ENCODE results near the gene IGFALS. TPM values are rescaled to one million over a fixed set of nuclear protein-coding genes. Genes with fewer than 3 reads are reported as not detected.
A peak's percentile ranks its signal among the peaks of the same experiment; 100 is the strongest.

The IGFALS gene
- total RNA-seq, 1 donor from 2014 or later, result not detected

DNA sequence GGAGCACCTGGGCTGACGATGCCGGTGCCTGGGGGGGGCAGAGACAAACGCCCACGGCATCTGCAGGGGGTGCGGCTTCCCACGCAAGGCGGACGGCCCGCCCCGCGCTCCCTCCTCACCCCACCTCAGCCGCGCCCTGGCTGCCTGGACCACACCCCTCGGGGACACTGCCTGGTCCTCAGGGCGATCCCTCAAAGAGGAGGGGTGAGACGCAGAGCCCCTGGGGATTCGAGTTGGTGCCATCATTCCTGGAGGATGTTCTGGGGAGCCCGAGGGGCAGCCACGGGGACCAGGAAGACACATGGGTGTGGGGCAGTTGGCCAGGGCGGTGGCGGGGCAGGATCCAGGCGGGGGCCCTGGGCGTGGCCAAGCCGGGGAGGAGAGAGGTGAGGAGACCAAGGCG is 3.9 kb downstream of the IGFALS start:
- no peak for DNase-seq

DNA sequence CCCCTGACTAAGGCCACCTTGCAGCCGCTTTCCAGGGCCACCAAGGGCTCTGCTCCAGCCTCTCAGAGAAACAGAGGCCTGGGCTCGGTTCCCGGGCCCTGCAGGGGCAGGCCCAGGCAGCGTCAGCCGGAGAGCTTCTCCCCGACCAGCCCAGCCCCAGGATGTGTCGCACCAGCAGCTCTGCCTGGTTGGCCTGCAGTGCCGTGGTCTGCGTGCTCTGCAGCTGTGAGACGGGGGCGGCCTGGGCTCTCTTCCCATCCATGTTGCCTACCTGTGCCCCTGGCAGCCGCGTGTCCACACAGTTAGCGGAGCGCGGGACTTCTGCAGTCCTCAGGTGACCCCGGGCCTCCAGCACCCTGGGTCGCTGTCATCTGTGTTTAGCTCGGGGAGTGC is 4.8 kb downstream of the IGFALS start:
- DNase-seq, result no peak

DNA sequence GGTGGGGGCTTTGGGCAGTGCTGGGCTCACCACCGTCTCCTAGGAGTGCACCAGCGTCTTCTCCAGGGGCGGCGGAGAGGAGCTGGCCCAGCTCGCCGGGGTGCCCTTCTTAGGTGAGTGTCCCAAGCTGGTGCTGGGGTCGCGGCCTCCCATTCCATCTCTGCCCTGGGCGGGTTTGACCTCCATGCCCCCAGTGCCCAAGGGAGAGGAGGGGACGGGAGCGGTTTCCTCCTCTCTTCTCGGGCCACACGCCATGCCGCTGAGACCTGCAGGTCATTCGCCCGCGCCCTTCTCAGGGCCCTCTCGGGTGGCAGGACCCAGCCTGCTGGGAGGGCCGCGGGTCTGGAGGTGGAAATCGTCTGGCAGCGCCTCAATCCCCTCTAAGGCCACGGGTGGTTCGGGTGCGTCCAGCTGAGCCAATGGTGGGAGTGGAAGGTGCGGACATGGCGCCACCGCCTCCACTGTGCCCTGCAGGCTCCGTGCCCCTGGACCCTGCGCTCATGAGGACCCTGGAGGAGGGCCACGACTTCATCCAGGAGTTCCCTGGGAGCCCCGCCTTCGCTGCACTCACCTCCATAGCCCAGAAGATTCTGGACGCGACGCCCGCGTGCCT is 5.3 kb downstream of the IGFALS start:
- no peak for DNase-seq

DNA sequence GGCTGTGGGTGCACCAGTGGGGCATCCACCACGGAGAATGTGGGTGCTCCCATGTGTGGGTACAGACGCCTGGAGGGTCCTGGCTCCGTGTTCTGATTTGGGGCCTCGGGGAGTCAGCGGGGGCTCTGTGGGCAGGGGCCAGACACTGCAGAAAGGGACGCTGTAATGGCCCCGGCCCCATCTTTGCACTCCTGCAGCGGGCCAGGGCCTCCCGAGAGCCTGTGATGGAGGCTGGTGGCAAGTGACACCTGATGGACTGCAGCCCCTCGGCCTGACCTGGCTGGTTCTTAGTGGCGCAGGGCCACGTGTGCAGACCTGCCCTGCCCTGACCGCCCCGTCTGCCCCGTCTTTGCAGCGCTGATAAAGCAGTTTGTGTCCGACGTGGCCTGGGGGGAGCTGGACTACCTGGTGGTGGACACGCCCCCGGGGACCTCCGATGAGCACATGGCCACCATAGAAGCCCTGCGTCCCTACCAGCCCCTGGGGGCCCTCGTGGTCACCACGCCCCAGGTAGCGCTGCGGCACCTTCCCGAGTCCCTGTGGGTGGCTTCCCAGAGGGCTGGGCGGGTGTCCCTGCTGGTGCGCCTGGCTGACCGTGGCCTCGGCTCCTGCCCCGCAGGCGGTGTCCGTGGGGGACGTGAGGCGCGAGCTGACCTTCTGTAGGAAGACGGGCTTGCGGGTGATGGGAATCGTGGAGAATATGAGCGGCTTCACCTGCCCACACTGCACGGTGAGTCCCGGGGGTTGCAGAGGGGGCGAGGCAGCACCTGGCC is 6.0 kb downstream of the IGFALS start:
- DNase-seq, result no peak

DNA sequence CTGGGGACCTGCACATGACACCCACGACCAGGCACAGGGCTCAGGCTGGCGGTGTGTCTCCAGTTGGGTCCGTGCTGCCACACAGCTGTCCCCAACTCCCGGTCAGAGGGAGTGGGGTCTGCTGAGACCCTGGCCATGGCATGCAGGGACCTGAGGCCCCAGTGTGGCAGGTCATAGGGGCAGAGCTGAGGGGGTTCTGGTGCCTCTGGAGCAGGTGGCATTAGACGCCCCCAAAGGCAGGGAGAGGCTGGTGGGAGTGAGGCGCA is 6.5 kb downstream of the IGFALS start:
- DNase-seq, result no peak

DNA sequence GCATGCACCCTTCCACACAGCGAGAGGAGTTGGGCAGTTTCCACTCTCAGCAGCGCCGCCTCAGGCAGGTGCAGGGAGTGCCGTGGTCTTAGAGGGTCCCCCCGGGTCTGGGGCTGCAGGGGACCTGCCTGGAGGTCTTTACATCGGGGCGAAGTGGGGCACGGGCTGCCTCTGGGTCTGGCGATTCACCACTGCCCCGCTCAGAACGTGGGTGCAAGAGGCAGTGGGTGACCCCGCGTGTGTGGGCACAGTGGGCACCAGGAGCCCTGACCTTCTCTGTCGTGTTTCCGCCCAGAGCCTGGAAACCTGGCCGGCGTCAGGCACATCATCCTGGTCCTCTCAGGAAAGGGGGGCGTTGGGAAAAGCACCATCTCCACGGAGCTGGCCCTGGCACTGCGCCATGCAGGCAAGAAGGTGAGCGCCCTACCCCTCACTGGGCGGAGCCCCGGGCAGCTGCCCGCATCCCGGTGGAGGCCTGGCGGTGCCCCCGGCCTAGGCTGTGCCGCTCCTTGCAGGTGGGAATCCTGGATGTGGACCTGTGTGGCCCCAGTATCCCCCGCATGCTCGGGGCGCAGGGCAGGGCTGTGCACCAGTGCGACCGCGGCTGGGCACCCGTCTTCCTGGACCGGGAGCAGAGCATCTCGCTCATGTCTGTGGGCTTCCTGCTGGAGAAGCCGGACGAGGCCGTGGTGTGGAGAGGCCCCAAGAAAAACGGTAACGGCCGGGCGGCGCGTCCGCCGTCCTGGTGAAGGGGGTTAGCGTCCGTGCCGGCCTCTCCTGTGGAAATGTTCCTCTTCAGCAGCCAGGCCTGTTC is 7.1 kb downstream of the IGFALS start:
- no peak for DNase-seq

DNA sequence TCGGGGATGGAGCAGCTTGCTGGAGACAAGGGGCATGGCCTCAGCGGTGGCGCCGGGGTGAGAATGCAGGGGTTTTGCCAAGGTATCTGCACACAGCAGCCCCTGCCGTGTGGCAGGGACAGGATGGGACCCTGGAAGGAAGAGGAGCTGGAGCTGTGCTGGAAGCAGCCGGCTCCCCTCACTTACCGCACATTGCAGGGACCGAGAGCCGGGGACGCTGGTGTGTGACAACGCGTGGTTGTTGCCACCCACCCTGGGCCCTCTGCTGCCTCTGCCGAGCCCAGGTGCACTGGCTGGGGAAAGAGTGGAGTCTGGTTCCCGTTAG is 7.7 kb downstream of the IGFALS start:
- no peak for DNase-seq

DNA sequence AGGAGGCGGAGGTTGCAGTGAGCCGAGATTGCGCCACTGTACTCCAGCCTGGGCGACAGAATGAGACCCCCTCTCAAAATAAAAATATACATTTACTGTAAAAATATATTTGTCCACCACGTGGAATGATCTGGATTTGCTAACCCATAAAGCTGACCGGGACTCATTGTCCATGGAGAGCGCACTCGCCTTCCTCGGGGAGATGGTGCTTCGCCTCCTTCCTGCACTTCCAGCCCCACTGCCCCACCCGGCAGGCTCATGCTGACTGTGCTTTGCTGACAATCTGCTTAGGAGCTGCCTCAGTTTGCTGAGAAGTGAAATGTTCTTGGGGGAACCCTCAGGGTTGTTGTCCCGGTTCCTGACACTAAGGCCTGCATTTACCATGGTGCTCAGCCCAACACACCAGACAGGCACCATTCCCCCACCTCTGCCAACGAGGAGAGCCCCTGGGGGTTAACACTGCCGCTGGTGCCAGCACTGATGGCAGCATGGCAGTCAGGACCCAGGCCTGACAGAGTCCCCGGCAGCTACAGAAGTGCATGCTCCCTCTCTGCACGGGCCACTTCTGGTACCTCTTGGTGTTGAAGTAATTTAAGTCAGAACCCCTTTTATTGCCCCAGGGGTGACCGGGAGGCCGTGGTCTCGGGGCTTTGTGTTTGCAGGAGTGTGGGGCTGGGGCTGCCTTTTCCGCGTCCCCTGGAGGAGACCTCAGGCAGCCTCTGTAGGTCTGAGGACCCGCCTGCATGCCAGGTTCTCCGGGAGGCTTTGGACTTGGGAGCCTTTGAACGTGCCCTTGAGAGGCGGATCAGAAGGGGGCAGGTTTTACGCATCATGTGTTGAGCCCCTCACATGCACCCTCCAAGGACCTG is 8.3 kb downstream of the IGFALS start:
- no peak for DNase-seq

DNA sequence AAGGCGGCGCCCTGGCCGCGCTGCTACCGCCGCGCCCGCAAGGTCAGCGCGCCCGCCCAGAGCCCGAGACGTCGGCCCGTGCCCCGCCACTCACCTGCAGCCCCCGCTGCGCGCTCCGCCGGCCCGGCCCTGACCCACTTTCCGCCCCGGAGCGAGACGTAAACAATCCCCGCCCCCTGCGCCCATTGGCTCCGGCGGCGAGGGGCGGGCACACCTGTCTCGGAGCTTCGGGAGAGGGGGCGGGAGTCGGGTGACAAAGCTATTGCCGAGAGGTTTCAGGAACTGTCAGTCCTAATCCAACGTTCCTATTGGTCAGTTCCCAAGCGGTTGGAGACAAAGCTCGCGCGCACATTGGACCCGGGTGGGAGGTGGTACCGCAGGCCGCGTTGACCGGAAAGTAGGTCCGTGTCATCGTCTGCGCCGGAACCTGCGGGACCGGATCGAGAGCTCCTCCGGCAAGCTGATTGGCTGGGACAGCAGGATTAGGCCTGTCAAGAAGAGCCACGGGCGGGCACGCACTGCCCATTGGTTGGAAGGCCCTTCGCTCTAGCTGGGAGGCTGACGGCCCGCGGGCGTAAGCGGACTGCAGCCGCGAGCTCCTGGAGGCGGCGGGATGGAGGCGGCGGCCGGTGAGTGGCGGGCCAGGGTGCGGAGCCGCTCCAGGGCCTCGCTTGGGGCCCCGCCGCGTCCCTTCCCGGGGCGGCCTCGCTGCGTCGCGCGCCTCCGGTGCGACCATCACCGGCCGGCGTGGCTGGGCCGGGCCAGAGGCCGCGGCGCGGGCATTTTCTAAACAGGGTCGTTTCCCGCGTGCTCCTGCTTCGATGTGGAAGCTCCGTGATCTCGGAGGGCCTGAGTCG is 10.9 kb downstream of the IGFALS start, which contains the start of the genes NUBP2 and SPSB3:
NUBP2 (plus strand) TSS at position 553 of the 857 bp plus-strand sequence; CDS start at position 614, 61 bp downstream.
SPSB3 (minus strand) TSS at position 164 of the 857 bp plus-strand sequence. CDS start 1,088 bp downstream, outside the sequence.
- peak; percentile 100 for DNase-seq

DNA sequence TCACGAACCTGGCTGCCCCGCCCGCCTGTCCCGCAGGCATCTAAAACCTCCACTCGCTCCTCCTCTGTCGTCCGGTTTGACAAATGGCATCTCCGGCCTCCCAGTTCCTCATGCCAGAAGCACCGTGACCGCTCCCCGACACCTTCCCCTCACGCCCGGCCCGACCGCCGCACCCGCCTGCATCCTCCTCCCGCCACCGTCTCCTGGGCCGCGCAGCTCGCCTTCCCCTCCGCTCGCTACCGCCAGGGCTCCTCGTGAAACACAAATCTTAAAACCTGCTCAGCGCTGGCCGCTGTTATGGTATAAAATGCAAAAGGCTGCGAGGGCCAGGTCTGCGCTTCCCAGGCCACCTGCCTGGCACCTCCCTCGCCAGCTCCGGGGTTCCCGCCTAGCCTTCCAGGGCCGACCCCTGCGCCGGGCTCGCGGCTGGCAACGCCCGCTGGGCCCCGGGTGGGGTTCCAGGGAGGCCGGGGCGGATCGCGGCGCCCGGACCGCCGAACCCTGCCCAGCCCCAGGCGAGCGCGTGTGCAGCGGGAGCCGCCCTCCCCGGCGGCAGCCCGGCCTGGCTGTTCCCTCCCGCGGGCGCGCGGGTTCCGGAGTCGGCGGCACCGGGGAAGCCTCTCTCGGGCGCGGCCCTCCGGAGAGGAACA is 11.6 kb downstream of the IGFALS start:
- DNase-seq, result no peak

DNA sequence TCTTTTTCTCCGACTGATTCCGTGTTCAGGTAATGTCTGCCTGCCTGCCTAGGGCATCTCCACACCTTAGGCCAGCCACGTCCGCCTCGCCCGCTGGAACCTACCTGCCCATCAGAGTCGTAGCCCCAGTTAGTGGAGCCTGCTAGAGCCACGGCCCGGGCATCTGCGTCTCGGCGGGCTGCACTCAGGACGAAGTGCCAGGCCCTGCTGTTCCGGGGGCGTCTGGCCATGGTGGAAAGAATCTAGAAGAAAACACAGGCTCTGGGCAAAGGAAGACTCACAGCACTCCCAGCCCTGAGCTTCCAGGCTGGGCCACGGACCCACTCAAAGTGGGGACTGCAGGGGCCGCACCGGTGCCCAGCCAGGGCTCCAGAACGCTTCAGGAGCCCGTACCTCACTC is 12.3 kb downstream of the IGFALS start:
- no peak for DNase-seq

DNA sequence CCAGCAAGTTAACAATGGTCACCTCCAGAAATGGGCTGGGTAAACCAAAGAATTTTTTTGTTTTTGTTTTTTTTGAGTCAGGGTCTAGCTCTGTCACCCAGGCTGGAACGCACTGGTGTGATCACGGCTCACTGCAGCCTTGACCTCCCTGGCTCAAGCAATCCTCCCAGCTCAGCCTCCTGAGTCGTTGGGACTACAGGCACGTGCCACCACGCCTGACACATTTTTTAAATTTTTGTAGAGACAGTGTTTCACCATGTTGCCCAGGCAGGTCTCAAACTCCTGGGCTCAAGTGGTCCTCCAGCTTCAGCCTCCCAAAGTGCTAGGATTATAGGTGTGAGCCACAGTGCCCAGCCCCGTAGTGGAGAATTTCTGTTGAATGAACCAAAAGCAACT is 12.8 kb downstream of the IGFALS start:
- DNase-seq, result no peak

DNA sequence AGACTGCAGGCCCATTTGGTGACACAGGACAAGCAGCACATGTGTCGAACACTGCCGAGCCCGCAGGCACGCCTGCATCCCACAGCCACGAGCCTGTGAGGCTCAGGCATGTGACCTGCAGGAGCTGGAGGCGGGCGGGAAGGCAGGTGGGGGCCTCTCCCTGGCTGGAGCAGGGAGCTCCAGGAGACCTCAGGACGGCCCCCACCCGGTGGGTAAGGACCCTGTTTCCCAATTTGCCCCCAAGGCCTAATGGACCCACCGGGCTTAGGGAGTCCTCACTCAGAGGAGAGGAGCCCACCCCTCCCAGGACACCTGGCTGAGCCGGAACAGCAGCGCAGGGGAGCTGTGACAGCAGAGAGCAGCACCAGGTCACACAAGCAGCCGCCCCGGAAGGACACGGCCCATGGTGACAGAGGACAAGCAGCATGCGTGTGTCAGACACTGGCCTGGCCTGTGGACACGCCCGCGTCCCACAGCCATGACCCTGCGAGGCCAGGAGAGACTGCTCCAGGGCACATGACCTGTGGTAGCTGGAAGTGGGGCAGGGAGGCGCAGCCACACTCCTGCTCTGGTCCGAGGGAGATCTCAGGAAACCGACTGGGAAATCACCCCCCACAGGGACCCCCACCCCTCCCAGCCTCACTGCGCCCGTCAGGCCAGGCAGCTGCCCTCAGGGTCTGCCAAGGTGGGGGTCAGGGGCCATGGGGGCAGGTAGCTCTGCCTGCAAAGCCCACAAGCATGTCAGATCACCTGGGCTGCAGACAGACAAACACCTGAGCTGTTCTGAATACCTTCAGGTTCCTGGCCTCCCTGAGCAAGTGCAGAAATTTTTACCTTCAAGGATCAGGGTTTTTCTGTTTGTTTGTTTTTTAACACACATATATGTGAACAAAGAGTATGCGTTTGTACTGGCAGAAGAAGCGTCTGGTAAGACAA is 13.5 kb downstream of the IGFALS start:
- DNase-seq, result no peak

DNA sequence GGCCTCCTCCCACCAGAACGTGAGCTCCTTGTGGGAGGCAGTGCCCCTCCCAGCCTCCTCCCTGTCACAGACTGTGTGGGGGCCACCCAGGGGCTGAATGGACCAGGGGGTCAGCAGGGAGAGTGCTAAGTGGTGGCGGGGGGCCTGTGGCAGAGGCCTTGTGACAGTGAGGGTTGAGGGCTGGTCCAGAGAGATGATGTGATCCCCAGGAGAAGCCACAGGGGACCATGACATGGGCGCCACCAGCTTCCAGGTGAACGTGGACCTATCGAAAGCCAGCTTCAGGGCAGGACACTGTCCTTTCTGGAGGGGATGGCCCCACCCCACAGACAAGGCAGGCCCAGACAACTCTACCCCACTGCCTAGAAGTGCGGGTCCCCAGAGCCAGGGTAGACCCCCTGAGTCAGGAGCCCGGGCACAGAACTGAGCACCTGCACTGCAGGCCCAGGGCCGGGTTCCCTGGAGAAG is 14.2 kb downstream of the IGFALS start:
- no peak for DNase-seq

DNA sequence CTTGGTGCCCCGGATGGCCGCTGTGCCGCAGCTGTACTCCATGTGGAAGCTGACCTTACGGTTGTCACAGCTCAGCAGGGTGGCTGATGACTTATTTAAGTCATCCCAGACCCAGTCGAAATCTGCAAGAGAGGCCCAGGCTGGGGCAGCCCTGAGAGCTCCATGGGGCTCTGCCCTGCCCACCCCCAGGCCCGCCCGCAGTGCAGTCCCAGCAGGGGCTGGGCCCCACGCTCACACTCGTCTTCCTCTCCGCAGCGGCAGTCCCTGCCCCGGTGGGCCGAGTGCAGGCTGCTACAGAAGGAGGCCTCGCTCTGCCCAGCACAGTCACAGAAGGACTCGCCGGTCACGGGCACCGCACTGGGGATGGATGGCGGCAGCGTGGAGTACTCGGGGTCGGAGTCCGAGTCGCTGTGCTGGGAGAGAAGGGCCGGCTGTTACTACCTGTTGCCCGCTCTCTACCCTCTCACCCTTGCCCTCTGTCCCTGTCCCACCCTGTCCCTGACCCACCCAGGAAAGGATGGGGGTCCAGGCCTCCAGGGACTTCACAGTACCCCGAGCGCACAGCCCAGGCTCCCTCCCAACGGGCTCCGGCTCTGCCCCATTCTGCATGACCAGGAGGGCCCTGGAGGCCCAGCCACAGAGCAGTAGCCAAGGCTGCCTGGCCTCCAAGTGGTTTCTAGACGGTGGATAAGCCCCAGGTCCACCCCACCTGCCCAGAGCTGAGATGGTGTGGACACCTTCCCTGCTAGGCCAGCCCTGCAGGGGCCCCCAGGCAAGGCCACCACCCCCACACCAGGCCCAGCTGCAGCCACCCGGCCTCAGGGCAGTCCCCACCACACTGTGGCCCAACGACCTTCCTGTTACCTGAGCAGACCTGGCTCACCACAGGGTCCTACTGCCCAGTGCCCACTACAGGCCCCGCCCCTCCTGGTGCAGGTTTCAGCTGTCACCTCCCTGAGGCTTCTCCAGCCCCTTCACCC is 15.0 kb downstream of the IGFALS start:
- DNase-seq, result no peak

DNA sequence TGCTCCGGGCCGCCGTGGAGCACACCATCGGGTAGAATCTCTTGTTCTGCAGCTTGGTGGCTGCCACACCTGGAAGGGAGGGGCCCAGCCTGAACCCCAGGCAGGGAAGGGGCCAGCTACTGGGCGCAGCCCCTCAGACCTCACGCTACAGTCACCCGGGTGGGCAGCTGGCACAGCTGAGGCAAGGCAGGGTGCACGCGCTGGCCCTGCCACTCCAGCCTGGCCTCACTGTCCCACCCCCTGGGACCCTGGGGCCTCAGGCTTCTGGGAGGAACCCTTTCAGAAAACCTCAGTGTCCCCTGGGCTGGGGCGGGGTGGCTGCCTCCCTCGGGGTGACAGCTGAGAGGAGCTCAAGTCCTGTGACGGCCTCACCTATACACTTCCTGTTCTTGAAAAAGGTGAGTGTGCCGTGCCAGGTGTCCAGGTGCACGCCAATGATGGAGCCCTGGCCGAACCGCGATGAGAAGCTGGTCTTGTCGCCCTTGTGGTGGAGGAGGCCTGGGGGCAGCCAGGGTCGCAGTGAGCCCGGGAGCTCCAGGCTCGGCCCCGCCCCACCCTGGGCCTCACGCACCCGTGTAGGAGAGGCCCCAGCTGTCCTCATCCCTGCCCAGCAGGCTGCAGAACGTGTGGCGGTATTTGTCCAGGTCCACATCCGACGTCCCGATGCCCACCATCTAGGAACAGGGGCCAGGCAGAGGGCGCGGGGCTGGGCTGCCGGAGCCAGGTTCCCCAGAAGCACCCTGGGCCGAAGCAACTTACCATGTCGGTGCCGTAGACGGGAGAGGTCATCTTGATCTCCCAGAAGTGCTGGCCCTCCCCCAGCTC is 15.9 kb downstream of the IGFALS start:
- no peak for DNase-seq

DNA sequence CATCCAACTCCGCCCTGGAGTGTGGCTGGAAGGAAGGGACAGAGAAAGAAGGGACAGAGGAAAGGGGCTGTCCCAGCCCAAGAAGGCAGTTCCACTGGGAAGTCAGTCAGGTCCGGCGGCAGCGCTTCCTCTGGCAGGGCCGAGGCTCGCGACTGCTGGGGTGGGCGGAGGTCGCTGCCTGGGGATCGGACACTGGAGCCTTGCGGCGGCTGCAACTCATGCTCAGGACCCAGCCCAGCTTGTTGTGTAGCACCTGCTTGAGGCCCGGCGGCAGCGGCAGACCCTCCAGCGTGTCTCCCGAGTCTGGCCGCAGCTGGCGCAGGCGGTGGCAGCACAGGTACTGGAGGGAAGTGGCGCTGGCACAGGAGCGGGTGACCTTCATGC is 16.5 kb downstream of the IGFALS start:
- no peak for DNase-seq

DNA sequence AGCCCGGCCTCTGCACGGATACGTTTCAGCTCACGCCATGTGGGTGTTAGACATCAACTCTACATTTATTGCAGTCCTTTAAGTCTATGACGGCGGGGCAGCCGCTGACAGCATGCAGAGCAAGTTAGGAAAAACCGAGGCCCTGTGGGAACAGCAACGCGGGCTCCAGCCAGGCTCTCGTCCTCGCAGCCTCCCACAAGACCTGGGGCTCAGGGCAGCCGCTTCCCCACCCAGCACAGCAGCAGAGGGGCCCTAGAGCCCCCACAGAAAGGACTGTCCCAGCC is 16.9 kb downstream of the IGFALS start:
- DNase-seq, result no peak

All from skin of body (tissue), 2 donors.